Osteoblast (primary cell): Measurements from ENCODE around the gene SSX2. TPM values are rescaled to one million over a fixed set of nuclear protein-coding genes. Genes with fewer than 3 reads are reported as not detected.

Source experiments
- small RNA-seq: library from RNA; depleted of rRNA; stranded (forward); fragments of <200 nt; gene quantifications from one replicate; pipeline ENCODE3, GENCODE V24; 2012
- total RNA-seq: library from RNA; depleted of rRNA; stranded (reverse); fragments of >200 nt; gene quantifications from 2 replicates; pipeline ENCODE4 v1.2.3, GENCODE V29; 2012

SSX2 gene
- total RNA-seq, 1 donor, result not detected

Small RNA genes within 50 kb of the gene (small RNA-seq; reads per million reads assigned to genes)
- not detected for gene AC244505.3
- not detected for gene AC244505.5
- not detected for gene AL450023.3
- not detected for gene RNA5SP504

Other genes starting within 250 kb of the SSX2 start
- not detected in 2 replicates for gene XAGE1A, start 211.4 kb downstream of the SSX2 start, total RNA-seq
- gene XAGE1B, start 190.1 kb downstream of the SSX2 start, total RNA-seq, result not detected in 2 replicates
- gene SSX7, start 52.3 kb downstream of the SSX2 start, total RNA-seq, result not detected in 2 replicates
- gene SSX2B, start 44.1 kb upstream of the SSX2 start, total RNA-seq, result not detected in 2 replicates
- gene SPANXN5, start 90.2 kb upstream of the SSX2 start, total RNA-seq, result not detected in 2 replicates
- gene XAGE5, start 104.1 kb upstream of the SSX2 start, total RNA-seq, result not detected in 2 replicates
- not detected in 2 replicates for gene XAGE3, start 160.9 kb upstream of the SSX2 start, total RNA-seq
- 14.4 and 17.0 TPM in 2 replicates for gene FAM156B, start 190.2 kb upstream of the SSX2 start, total RNA-seq